ENCODE results near the gene PEX14.
A peak's percentile ranks its signal among the peaks of the same experiment; 100 is the strongest.
"Not testable (repeated sequence)": the region's sequence is repeated elsewhere in the genome, so short reads cannot be mapped to it uniquely, and the experiment has no call there.

Gene PEX14, protein sequence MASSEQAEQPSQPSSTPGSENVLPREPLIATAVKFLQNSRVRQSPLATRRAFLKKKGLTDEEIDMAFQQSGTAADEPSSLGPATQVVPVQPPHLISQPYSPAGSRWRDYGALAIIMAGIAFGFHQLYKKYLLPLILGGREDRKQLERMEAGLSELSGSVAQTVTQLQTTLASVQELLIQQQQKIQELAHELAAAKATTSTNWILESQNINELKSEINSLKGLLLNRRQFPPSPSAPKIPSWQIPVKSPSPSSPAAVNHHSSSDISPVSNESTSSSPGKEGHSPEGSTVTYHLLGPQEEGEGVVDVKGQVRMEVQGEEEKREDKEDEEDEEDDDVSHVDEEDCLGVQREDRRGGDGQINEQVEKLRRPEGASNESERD

DNA sequence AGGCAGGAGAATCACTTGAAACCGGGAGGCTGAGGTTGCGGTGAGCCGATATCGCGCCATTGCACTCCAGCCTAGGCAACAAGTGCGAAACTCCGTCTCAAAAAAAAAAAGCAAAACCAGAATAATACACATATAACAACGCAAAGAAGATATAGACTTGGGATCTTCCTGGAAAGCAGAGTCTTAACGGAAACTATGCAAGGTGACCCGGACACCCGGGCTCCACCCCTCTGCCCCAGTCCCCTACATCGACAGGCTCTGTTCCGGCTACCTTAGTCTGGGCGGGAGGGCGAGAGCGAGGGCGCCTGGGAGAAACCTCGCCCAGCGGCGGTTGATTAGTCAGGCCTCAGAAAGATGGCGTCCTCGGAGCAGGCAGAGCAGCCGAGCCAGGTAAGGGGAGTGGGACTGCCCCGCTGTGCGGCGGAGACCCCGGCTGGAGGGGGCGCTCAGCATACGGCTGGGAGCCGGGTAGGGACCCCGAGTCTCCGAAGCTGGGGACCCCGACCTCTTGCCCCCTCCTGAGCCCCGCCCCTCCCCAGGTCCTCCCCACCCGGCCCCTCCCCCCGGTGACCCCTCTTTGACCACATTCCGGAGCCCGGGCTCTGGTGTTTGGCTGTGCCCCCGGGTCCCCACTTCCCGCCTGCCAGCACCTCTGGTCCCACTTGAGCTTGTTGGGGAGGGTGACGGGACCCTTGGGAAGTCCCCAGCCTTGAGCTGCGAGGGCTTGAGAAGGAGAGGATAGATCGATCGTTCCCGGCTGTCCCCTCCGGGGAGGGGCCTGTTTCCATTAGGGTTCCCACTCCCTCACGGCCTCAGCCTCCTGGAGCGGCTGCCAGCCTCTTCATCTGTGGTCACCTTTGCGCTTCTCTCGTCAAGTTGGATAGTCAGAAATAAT, at the start of gene PEX14:
TSS of gene PEX14 (plus strand) at position 338 of the 895 bp plus-strand sequence. CDS start at position 355, 17 bp downstream.
- peak; percentile 87 for DNase-seq

DNA sequence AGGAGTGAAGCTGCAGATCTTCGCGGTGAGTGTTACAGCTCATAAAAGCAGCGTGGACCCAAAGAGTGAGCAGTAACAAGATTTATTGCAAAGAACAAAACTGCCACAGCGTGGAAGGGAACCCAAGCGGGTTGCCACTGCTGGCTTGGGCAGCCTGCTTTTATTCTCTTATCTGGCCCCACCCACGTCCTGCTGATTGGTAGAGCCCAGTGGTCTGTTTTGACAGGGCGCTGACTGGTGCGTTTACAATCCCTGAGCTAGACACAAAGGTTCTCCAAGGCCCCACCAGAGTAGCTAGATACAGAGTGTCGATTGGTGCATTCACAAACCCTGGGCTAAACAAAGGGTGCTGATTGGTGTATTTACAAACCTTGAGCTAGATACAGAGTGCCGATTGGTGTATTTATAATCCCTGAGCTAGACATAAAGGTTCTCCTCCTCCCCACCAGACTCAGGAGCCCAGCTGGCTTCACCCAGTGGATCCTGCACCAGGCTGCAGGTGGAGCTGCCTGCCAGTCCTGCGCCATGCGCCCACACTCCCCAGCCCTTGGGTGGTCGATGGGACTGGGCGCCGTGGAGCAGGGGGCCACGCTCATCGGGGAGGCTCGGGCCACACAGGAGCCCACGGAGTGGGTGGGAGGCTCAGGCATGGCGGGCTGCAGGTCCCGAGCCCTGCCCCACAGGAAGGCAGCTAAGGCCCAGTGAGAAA, 48.8 kb upstream of the PEX14 start:
- DNase-seq = not testable (repeated sequence)

DNA sequence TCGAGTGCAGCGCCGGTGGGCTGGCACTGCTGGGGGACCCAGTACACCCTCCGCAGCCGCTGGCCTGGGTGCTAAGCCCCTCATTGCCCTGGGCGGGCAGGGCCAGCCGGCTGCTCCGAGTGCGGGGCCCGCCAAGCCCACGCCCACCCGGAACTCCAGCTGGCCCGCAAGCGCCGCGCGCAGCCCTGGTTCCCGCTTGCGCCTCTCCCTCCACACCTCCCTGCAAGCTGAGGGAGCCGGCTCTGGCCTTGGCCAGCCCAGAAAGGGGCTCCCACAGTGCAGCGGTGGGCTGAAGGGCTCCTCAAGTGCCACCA, 48.3 kb upstream of the PEX14 start:
- not testable (repeated sequence) for DNase-seq

DNA sequence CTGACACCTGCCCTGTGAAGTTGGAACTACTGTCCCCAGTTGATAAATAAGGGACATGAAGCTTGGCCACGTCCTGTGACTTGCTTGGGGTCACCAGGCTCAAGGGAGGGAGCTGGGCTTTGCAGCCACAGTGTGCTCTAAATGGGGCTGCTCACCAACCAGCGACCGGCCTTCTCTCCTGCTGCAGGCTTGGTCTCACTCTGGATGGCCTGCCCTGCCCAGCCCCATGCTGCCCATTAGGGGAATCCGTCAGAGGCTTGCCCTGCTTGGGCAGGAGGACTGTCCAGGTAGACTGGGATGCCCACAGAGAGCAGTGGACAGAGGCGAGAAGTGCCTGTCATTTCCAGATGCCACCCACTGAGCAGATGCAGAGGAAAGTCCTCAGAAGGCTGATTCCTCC, 45.8 kb upstream of the PEX14 start:
- DNase-seq = no peak

DNA sequence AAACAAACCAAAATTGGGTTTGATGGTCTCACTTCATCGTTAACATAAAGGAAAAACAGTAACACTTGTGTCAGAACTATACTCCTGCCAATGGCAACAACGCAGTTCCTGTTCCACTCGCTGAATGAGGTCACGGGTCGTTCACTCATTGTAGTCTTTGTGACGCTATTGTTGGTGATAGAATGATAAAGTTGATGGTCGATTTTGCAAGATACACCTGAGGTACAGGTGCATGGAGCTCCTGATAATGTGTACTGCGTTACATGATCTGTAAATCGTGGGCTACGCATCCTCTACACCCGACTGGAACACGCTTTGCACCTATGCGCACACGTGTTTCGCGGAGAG, 44.9 kb upstream of the PEX14 start:
- DNase-seq = no peak

DNA sequence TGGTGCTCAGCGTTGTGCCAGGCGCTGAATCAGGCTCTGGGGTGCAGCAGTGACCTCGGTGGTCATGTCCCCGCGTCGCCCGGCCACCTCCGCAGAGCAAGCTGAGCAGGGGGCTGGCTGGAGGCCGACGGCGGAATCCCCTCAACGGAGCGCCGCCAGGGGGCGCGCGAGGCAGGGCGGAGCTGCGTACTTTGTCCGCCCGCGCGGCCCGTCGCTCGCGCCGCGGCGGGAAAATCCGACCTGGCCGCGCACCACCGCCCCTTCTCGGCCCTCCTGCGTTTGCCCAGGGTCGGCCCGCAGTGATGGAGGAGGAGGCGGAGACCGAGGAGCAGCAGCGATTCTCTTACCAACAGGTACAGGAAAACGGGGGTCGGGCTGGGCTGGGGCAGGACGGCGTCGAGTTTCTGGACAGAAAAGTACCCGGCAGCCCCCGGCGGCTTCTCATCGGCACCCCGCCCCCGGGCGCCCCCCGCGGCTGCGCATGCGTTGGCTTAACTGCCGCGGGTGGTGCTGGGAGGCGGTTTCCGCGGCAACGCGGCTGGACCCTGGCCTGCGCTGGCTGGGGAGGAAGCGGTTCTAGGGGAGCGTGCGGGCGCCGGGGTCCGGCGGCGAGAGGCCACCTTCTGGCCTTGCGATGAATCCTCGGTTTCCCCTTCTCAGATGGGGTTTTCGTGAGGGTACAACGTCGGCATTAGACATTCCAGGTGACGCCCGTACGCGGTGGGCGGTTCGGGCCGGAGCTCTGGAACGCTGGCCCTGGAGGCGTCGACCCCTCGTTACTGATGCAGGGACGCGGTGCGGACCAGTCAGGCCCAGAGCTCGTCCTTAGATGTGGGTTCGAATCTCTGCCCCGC, 44.3 kb upstream of the PEX14 start, which contains the start of gene CENPS:
TSS of gene CENPS (plus strand) at position 218 of the 854 bp plus-strand sequence. CDS start at position 303, 85 bp downstream.
- peak; percentile 84 for DNase-seq

DNA sequence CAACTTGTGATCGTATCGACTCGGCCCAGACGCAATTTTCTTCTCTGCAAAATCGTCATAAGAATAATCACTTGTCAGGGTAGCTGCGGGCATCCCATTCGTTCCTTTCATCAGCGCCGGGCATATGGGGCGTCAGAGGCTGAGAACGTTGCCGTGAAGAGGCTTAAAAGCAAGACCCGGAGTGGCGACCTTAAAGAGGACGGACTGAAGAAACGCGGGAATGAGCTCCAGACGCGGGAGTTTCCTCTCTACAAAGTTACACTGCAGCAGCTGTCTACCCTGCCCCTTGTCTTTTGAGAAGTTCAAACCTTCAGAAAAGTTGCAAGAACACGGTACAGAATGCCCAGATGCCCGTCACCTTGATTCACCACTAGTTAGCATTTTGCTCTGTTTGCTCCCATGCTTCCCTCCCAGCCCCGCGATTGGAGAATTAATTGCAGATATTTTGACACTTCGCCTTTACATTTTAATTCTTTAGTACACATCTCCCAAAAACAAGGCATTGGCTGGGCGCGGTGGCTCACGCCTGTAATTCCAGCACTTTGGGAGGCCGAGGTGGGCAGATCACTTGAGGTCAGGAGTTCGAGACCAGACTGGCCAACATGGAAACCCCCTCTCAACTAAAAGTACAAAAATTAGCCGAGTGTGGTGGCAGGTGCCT, 43.5 kb upstream of the PEX14 start:
- no peak for DNase-seq

DNA sequence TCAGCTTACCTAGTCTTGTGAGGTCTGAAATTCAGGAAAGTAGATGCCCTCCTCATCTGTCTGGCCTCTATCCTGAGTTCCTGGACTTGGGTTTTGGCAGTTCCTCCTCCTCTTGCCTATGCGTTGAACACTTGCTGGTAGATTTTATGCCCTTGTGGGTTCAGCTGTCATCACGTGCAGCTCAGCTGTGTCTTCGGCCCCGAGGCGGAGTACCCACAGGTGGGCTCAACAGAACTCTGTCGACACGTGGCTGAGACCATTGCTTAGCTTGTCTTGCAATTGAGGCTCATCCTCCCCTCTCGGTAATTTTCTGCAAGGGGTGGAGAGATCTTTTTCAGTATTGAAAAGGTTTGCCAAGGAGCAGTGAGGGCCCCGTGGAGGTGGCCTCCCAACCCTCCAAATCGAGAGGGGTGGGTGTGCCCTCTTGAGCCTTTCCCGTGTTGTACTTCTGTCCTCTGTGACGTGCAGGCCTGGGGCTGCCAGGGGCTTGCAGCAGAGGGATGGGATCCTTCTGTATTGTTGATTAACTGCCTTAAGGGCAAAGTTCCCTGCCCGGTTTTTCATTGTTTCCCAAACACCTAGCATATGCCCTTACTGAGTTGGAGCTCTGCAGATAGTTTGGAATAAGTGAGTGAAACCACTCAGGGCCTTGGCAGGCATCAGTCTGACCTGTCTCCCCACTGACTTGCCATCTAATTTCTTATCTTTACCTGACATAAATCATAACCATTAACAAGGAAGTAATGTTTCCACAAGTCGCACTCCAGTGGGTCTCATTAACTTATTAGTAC, 41.6 kb upstream of the PEX14 start:
- no peak for DNase-seq

DNA sequence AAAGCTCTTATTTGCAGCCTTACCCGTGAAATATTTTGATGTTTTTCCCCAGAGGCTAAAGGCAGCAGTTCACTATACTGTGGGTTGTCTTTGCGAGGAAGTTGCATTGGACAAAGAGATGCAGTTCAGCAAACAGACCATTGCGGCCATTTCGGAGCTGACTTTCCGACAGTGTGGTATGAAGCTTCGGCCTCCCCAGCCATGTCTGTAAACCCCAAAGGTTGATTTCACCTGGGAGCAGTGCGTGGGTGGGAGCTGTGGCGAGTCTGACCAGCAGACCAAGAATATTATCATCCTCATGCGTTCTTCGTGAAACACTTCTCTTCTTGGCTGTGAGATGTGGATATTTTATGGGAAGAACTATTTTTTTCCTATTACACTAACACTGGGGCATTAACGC, 41.0 kb upstream of the PEX14 start:
- DNase-seq = no peak

DNA sequence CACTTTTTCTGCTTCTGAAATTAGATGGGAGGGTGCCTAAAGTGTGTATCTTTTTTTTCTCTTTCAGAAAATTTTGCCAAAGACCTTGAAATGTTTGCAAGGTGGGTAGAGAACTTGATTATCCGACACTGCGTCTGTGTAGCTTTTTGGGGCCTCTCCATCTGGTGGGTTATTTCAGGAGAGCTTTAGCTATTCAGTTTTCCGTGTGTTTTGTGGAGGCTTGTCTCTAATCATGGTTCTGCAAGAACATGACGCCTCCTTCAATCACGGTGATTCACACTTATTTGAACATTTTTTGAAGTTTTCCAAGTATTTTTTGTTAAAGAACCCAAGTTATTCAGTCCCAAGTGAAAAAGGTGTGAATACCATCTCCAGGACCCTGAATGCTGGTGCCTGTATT, 40.2 kb upstream of the PEX14 start:
- no peak for DNase-seq

DNA sequence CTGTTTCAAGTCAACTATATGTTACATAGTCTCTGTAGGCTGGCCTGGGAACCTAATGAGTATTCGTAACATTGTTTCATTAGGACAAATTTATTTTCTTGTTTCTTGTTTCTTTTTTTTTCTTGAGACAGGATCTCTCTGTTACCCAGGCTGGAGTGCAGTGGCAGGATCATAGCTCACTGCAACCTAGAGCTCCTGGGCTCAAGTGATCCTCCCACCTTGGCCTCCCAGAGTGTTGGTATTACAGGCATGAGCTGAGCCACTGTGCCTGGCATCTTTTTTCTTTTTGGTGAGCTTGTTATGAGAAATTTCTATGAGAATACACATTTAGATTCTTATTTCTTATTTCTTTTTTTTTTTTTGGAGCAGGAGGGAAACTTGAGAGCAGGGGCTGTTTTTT, 37.7 kb upstream of the PEX14 start:
- DNase-seq = no peak

DNA sequence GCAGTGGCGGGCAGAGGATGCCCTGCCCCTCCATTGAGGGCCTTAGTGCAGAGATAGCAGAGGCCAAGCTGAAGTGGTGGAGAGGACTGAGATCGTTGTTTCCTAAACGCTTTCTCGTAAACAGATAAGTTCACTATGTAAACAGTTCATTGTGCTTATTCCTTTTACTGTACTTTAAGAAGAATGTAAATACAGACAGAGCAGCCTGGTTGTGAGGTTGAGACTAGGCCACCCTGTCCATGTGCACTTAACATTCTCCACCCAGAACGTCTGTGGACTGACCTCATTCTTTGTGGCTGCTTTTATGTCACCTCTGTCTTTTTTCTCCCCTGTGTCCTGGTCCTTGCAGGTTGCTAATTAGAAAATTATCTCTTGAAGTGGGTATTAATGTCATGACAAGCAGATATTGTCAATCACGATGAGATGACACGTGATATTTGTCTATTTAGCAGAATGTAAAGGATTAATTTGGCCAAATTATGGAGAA, 36.0 kb upstream of the PEX14 start:
- DNase-seq = no peak

DNA sequence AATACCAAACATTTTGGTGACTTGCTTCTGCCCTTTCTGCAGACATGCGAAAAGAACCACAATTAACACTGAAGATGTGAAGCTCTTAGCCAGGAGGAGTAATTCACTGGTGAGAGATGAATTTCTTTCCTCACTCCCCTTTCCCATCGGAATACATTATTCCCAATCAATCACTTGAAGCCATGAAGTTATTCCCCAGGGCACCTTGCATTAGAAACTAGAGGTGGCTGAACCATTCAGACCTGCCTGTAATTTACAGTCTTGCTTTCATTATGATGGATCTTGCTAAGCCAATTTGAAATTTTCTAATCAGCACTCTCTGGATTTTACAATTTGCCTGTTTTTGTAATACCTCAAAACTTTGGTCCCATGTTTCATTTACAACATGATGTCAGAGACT, 34.4 kb upstream of the PEX14 start:
- no peak for DNase-seq

DNA sequence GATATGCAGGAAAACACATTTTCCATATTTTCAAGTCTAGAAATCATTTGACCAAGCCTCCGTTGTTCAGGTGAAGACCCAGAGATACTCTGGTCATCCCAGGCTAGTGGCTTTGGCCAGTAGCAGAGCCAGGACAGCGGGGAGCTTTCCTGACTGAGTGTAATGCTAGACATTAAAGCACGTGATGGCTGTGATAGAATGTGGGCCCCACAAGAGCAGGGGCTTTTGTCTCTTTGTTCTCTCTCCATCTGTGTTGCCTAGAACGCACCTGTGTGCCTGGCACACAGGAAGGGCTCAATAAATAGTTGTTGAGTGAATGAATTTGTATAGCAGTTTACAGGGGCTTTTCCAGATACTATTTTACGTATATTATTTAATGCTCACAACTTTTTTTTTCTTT, 34.0 kb upstream of the PEX14 start:
- no peak for DNase-seq

DNA sequence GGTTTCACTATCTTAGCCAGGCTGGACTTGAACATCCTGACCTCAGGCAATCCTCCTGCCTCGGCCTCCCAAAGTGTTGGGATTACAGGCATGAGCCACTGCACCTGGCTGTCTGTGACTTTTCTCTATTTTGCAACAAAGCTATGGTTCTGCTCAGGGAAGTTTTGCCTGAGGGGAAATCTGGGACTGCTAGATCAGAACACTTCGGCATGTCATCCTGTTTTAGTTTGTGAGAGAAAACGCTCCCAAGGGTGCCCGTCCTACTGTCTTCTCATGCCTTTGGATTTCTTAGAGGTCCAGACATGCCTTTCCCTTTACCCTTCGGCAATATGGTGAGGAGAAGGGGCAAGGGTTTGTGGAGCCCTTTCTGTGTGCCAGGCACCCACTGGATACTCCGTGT, 30.5 kb upstream of the PEX14 start:
- DNase-seq = no peak

DNA sequence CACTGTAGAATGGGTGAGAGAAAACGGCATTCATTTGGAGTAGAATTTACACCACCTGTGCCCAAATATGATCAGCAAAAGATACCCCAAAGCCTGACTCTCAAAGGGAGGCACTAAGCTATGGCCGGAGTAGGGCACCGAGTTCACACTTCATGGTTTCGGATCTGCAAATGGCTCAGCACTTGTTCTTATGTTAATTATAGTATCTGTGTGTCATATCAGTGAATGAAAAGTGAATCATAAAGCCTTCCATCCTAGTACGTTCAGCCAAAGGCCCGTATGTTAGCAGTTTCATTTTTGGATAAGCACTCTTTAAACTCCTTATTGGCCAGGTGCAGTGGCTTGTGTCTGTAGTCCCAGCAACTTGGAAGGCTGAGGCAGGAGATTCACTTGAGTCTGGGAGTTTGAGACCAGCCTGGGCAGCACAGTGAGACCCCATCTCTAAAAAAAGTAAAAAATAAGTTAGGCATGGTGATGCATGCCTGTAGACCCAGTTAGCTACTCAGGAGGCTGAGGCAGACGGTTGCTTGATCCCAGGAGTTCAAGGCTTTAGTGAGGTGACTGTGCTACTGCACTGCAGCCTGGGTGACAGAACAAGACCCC, 29.9 kb upstream of the PEX14 start:
- DNase-seq = no peak

DNA sequence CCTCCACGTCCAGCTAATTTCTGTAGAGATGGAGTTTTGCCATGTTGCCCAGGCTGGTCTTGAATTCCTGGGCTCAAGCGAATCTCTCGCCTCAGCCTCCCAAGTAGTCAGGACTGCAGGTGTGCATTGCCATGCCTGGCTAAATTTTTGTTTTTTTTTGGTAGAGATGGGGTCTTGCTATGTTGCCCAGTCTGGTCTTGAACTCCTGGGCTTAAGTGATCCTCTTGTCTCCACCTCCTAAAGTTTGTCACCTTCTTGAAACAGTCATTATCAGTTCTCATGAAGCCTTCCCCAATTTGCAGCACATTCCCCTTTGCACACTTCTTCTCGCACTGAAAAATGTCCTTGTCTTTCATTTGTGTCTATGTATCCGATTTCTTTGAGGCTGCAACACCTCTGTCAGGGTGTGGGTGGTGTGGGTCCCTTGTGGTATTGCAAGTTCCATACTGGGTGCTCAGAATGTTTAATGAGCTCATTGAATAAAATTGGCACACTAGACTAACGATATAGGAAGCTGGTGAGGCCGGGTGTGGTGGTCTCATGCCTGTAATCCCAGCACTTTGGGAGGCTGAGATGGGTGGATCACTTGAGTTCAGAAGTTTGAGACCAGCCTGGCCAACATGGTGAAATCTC, 27.8 kb upstream of the PEX14 start:
- DNase-seq = no peak

DNA sequence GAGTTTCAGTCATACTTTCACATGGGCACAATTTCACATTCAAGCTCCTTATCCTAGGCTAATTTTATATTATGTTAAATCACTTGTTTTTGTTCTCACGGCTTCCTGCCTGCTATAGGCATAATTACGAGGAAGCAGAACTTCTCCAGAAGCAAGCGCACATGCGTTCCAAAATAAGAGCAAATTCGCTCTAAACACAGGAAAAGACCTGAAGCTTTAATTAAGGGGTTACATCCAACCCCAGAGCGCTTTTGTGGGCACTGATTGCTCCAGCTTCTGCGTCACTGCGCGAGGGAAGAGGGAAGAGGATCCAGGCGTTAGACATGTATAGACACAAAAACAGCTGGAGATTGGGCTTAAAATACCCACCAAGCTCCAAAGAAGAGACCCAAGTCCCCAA, 25.0 kb upstream of the PEX14 start, which contains the start of gene CORT:
TSS of gene CORT (plus strand) at position 281 of the 400 bp plus-strand sequence. CDS start 193 bp downstream, outside the sequence.
- DNase-seq = no peak

DNA sequence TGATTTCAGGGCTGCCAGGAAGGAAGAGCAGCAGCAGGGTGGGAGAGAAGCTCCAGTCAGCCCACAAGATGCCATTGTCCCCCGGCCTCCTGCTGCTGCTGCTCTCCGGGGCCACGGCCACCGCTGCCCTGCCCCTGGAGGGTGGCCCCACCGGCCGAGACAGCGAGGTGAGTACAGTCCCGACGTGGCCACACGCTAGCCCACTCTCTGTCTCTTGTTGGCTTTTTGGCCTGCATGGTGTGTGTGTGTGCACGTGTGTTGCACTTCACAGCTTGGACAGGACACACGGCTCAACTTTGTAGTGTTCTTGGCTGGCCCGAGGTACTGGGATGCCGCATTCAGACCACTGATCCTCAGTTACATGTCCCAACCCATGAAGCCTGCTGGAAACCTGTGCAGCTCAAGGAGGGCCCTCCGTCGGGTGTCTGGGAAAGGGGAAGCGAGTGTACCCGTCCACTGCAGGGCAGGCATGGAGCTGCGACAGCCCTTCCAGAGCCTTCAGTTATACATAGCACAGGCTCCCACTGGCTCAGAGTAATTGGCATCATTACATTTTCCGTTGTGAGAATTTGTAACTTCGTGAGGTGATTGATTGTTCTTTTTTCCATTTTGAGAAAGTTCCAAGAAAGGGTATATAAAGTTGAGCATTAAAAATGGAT, 24.5 kb upstream of the PEX14 start:
- DNase-seq = no peak

Data from fibroblast of skin of right biceps (primary cell).